GM19023 (cell line): ENCODE results near the gene RRP9.
"Not testable (repeated sequence)": the region's sequence is repeated elsewhere in the genome, so short reads cannot be mapped to it uniquely, and the experiment has no call there.

Experiments used
- ATAC-seq: cut with Tn5 transposase; IDR thresholded peaks from one replicate; pipeline ENCODE4 v1.9.1; 2021; ENCODE audit warnings: mild to moderate bottlenecking, moderate library complexity; ENCODE audit not compliant: unreplicated experiment

RRP9 gene

DNA sequence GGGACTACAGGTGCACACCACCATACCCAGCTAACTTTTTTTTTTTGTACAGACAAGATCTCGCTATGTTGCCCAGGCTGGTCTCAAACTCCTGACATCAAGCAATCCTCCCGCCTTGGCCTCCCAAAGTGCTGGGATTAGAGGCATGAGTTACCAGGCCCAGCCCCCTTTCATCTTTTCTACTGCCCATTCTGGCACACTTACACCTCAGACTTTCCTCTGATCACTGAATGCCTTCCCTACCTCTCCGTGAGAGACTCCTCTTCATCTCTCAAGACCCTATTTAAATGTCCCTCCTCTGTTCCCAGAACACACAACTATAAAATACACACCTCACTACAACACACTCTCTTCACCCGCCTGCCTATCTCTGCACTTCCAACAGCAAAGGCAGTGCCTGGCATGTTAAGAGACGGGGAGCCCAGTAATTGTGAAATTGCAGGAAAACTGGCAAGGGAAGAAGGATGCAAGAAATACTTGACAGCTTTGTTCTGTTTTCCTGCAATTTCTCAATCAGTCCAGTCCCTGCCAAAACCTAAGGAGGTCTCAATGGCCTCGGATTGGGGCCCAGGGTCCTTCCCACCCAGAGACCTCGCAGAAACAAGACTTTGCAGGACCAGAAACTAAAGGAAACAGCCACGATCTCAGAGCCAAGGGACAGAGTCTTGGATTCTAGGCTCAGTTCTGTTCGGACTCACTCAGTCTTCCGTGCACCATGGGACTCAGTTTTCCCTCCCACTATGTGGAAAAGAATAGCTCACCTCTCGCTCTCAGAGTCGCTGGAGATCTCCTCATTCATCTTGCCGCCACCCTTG lies 849 bp downstream of the RRP9 start:
- no peak for ATAC-seq

DNA sequence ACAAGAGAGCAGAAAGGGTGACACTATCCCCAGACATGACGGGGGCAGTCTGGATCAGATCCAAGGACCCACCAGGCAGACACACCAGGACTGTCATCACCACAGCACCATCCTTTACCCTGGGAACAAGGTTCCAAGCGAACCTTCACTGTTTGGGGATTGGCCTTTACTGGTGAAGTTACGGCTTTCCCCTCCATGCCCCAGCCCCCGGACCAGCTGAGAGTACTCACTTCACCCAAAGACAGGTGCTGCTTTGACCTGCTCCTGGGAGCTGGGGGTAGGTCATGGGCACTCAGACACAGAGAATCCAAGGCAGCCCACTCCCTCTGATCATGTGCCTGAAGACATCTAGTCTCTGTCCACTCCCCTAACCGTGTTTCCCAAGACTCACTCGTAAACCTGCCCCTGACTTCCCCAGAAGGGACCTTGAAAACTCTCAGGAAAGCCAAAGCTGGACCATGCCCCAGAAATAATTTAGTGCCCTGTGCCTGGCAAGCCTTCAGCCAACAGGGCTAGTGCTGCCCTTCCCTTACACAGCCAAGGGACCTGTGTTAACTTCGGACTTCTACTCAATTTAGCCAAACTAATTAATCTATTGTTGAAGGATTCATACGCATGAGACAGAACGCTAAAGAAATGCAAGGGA lies 2.8 kb downstream of the RRP9 start:
- no peak for ATAC-seq

DNA sequence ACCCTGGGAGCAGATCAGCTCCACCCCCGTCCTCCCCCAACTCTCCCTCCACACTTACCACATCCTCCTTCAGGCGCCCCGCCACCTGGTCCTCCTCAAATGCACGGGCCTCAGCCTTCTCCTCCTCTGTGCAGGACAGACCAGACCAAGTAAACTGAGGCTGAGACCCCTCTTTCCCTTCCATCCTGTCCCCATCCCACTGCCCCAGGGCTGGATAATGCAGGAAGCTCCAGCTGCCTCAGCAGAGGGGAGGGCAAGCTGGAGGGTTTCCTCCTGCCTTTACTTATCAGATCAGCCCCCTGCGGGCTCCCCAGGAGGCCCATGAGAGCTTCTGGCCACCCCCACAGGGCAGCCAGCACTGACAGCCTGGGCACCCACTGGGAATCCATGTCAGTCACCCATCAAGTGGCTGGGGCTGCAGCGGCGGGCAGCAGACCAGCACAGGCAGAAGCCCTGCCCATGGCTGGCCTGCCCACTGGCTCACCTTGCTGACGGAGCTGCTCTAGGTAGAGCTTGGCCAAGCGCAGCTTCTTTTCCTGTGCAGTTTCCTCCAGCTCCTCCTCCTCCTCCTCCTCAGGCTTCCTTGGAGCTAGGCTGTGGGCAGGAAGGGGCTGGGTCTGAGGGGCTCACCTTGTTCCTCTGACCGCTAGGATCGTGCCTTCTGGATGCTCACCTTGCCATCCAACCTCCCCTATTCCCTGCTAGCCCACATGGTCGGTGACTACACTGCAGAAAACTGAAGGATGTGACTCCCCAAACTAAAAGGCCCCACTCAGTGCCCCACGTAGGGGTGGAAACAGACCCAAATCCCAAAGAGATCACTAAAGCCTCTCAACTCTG lies 3.9 kb downstream of the RRP9 start:
- no peak for ATAC-seq

DNA sequence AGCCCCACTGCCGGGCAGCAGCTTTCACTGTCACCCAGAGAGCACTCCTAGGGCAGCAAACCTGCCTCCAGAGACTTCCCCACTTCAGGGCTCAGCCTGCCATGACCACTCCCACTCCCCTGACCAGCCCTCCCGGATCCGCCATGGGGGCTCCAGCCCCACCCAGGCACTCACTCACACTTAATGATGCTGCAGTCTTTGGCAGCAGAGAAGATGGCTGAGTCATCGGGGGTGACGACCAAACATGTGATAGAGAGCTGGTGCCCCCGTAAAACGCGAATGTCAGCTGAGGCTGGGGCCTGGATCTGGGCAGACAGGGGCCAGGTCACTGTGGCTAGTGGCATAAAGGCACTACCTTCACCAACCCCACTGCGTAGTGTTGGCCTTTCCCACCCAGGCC lies 4.7 kb downstream of the RRP9 start:
- no peak for ATAC-seq

DNA sequence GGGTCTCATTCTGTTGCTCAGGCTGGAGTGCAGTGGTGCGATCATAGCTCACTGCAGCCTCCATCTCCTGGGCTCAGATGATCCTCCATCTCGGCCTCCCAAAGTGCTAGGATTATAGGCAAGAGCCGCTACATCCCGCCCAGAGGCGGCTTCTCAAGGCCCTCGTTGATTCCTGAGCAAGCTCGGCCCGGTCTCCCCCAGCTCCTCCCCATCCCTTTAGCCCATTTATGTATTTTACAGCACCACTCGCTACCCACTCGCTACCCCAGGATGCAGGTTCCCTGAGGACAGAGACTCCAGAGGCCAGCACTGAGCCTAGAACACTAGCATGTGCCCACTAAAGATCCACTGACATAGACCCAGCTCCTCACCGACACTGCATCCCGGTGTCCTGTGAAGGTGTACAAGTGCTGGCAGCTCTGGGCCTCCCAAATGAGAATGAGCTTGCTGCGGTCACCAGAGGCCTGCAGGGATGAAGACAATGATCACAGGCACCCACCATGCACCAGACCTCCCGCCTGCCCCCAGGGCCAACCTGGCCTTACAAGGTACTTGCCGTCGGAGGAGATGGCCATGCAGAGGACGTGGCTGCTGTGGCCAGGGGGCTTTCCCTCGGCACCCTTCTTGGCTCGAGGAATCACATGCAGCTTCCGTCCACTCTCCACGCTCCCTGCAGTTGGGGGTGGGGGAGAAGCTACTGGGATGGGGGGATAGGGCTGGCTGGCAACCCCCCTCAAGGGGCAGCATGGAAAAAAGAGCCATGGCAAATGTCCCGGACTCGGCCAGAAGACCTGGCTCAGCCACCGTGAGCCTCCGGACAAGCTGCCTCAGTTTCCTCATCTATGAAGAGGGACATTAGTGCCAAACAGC lies 5.6 kb downstream of the RRP9 start:
- ATAC-seq: no peak

DNA sequence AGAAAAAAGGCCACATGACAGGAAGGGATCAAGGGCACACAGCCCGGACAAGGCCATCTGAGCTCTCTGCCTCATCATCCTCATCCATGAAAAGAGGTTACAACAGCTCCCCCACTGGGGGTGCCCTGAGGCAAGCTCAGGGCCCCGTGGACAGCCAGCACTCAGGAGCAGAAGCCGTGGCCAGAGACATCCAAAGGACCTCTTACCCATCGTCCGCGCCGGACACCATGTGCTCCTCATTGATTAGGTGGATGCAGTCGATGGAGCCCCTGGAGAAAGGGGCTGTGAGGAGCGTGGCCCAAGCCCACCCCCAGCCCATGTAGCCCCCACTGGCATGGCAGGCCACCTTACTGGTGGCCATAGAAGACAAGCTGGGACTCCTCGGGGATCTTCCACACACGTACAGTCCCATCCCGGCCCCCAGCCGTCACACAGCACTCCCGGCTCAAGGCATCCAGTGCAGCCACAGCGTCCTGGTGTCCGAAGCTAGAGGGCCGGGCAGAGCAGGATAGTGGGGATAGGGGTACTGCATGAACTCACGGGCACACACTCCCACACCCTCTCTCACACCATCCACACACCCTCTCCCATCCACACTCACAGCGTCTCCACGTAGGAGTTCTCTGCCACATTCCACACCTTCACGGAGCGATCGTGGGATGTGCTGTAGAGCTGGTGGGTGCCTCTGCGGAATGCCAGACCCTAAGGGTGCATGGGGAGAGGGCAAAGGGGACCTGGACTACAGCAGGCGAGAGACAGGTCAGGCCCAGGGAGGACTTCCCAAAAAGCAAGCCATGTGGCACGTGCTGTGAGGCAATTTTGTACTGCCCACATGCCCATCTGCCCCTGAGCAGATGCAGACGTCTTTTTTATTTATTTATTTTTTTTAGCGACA lies 6.5 kb downstream of the RRP9 start:
- no peak for ATAC-seq

DNA sequence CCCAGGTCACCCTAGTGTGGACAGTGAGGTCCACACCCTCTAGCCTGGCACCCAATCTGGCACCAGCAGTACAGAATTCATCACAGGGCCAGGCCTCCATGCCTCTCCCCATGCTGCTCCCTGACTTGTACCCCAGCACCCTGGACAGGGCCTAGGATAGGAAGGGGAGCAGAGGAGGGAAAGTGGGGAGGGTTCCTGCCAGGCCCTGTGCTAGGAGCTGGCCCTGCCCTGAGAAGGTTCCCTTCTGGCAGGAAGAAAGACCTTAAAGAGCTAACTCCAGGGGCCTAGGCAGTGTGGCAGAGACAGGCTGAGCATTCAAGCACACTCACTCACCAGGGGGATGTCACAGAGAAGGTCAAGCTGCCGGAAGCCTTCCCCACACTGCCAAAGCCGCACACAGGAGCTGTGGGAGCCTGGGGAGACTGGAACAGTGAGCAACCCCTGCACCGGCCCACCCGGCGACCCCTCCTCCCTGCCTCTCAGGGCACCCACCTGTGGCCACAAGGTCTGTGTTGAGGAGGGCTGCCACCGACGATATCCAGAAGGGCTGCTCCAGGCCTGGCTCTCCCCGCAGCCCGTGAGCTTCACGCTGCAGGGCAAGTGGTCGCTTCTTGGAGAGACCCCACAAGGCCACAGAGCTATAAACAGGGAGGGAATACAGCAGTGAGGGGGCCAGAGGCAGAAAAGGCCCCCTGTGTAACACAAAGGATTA lies 7.4 kb downstream of the RRP9 start:
- ATAC-seq: no peak

DNA sequence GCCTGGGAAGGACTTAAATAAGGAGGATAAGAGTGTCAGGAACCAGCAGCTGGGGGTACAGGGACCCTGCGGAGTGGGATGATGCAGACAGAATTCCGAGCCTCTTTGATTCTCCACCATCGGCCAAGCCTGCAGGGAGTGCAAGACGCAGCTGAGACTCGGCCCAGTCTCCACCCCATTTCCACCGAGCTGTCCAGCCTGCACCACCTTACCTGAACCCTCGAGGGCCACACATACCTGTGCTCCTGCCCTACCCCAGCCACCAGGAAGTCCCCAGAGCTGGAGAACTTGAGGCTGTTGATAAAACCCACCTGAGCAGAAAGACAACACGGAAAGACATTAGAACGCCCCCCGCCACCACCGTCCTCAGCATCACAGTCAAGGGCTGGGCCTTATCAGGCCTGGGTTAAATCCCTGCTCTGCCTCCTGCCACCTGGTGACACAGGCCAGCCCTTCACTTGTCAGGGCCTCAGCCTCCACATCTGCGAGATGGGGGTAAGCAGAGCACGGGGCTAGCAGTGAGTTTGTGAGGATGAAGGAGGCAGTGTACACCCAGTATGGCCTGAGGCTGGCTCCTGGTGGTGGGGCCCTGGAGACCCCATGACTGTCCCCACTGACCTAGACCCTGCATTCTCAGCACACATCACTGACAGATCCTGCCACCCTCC lies 8.1 kb downstream of the RRP9 start:
- ATAC-seq: no peak

DNA sequence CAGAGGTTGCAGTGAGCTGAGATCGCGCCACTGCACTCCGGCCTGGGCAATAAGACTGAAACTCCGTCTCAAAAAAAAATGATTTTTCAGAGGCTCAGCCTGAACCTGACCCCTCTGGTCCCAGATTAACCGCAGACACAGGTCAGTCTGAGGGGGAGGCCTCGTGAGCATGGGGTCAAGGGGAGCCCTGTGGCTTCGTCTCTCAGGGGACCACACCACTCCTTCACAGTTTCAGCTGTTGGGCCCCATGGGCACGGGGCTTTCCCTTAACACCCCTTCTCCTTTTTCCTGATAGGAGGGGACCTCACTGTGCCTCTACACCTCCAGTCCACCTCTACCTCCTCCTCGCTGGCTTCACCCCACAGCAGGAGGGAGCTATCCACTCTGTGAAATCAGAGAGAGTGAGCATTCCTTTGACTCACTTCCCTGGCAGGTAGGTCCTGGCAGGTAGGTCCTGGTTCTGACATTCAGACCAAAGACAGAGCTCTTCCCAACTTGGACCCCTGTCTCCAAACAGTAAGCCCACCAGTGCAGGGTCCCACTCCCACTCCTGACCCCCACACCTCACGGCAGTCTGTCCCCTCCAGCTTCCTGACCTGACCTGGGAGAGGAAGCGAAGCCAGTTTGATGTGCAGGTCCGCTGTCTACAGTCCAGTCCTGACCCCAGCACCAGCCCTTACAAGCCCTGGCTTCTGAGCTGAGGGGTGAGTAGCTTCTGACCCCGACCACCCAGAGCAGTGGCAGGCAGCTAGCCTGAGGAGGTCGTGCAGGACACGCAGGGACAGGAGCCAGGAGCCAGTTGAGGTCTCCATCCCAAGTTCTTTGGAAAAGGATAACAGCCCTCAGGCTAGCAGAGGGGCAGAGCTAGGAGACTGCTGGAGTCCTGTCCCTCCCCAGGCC lies 9.0 kb downstream of the RRP9 start:
- ATAC-seq: no peak

DNA sequence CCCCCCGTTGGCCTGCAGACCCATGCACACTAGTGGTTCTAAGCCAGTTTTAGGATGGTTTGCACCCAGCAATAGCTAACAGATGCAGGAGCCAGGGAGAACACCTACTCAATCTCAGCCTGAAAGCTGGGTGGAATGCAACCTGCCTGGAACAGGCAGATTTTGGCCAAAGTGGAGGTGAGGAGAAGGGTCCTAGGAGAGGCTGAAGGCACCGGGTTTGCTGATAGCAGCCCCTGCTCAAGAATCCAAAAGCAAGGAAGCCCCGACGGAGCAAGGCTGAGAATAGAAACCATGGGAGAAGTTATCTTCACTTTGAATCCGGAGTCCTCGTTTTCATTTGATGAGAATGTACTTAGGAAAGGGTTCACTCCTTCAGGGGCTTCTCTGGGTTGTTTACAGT lies 9.9 kb downstream of the RRP9 start:
- no peak for ATAC-seq

DNA sequence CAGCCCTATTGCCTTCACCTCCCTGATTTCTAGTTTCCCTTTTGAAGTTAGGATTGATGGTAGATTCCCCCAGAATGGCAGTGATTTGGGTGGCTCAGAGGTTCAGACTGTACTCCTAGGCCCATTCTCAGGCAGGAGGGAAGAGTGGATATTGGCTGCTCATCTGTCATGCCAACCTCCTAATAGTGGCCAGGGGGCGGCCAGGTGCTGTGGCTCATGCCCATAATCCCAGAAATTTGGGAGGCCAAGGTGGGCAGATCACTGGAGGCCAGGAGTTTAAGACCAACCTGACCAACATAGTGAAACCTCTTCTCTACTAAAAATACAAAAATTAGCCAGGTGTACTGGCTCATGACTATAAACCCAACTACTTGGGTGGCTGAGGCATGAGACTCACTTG lies 11.3 kb downstream of the RRP9 start:
- ATAC-seq: no peak

DNA sequence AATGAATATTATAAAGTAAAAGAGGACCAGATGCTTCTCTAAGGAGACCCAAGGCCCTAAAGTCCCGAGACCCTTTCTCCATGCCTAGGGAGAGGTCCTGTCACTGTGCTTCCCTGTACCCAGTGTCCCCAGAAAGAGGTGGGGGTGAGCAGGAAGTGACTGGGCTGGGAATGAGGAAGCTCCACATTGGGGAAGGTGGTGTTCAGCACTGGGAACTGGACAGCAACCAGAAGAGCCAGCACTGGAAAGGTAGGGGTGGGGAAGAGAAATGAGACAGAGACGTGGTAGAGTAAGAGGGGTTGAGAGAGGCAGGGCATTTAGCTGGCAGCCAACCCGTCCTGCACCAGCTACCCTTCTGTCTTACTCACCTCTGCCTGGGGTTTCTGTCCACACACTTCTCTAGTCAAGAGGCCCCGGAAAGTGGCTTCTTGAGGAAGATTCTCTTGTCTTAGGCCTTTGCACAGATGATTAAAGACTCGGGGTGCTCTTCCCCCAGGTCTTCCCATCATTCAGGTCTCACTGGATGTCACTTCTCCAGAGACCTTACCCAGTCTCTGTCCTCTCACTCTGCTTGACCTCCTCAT lies 12.2 kb downstream of the RRP9 start:
- no peak for ATAC-seq

DNA sequence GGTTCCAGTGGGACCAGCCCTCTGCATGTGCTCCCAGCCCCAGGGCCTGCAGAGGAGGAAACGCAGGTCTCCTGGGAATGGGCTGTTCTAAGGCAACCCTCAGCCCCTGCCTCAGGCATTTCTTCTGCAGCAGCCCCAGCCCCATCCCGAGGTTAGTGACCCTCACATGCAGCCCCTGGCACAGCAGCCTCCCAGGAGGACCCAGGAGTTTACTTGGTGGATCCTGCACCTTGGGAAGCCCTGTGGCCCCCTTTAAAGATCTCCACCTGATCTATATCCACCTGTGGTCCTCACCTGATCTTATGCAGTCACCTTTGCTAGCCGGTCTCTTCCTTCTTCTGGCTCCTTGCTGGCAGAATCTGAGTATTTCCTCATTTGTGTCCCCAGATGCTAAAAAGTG lies 12.7 kb downstream of the RRP9 start:
- not testable (repeated sequence) for ATAC-seq

DNA sequence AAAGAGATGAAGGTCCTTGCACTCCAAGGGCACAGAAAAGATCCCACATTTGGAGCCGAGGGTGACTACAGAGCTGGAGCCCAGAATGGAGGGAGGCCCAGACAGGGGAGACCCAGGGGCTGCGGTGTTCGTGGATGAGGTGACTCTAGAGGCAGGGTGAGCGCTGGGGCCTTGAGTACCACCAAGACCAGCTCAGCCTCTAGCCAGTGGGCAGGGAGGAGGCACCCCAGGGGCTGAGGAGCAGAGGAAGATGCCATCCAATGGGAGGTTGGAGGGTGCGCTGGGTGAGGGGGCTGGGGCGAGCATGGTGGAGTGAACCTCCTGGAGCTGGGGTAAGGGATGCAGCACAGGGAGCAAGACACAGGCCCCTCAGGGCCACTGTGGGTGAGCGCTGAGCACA lies 13.3 kb downstream of the RRP9 start:
- no peak for ATAC-seq

DNA sequence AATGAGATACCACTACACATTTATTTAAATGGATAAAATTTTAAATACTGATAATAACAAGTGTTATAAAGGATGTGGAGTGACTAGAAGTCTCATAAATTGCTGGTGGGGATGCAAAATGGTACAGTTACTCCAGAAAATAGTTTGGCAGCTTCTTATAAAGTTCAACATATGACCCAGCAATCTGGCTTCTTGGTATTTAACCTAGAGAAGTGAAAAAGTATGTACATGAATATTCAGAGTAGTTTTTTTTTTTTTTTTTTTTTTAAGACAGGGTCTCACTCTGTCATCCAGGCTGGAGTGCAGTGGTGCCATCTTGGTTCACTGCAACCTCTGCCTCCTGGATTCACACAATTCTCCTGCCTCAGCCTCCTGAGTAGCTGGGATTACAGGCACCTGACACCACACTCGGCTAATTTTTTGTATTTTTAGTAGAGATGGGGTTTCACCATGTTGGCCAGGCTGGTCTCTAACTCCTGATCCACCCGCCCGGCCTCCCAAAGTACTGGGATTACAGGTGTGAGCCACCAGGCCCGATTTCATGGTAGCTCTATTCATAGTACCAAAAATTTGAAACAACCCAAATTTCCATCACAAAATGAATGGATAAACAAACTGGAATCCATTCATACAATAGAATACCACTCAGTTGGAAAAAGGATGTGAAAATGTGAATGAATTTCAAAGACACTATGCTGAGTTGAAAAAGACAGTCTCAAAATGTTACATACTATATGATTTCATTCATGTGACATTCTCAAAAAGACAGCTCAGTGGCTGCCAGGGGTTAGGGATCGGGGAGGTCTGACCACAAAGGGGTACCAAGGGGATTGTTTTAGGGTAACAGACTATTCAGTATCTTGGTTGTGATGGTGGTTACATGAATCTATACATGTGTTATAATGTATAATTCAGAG lies 14.4 kb downstream of the RRP9 start:
- no peak for ATAC-seq

DNA sequence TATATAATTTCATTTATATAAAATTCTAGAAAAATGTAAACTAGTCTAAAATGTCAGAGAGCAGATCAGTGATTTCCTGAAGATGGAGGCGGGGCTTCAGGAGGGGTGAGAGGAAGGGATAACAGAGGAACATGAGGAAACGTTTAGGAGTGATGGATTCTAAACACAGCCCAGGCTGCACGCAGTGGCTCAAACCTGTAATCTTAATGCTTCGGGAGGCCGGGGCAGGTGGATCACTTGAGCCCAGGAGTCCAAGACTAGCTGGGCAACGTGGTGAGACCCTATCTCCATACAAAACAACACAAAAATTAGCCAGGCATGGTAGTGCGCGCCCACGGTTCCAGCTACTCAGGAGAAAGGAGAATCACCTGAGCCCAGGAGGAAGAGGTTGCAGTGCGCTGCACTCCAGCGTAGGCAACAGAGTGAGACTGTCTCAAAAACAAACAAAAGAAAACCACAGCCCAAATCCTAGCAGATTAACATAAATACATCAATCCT lies 20.6 kb downstream of the RRP9 start:
- ATAC-seq: no peak
